GM21528 (cell line): ENCODE measurements around the gene ZBTB21.
"Not testable (repeated sequence)": the region's sequence is repeated elsewhere in the genome, so short reads cannot be mapped to it uniquely, and the experiment has no call there.

Source experiments
- ATAC-seq: cut with Tn5 transposase; IDR thresholded peaks from one replicate; pipeline ENCODE4 v1.9.1; 2021; ENCODE audit warnings: mild to moderate bottlenecking, moderate library complexity; ENCODE audit not compliant: unreplicated experiment, low FRiP score

The ZBTB21 gene

DNA sequence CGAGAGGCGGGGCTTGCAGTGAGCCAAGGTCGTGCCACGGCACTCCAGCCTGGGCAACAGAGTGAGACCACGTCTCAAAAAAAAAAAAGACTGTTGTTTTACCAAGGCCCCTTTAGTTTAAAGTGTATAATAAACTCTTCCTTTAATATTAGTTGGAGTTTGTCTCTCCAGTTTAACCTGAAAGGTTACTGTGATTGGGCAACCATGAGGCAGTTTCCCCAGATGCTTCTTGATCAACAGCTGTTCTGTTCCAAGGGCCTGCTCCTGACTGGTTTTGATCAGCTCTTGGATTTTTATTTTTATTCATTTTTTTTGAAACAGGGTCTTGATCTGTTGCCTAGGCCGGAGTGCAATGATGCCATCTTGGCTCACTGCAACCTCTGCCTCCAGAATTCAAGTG lies 38.3 kb downstream of the ZBTB21 start:
- no peak for ATAC-seq

DNA sequence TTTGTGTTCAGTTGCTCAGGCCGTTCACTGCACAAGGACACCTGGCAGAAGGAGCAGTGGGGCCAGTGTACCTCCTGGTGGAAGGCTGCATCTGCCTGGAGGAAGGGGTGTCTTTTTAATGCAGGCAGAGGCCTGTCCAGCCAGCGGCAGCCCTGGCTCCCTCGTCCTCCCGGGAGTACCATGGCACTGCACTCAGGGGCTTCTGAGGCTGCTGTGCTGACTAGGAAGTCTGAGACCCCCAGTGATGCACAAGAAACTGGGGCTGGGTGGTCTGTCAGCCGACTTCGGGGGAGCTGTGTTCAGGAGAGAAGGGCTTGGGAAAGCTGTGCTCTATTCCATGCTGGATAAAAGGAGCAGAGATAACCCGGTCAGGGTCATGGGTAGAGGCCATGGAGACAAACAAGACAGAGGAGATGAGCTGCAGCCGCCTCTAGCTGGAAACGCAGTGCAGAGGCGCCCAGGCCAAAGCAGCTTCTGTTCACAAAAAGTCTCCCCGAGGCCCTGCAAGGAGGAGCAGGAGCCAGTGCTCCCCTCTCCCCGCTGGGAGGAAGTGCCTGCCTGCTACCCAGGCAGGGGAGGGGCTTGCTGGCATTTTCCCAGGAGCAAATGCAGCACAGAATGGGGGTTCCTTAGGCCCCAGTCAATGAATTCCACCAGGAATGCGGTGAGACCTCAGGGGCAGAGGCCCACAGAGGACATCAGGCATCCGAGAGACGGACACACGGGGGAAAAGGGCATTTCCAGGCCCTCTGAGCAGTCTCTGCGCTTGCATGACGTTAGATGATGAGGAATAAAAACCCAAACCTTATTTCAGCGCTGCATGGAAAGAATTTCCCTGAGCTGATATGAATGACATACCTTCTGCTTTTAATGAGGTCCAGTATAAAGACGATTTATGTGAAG lies 39.2 kb downstream of the ZBTB21 start:
- ATAC-seq = no peak

DNA sequence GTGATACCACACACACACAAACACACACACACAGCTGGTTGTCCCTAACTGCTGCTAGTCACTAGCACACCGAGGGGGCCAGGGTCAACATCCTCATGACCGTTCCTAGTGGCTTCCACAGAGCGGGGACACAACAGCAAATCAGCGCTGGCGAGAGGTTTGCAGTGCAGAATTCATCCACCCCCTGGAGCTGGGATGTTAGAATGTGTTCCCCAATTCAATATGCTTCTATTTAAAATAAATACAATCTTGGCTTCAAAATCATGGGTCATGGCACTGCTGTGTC lies 40.1 kb downstream of the ZBTB21 start:
- no peak for ATAC-seq

DNA sequence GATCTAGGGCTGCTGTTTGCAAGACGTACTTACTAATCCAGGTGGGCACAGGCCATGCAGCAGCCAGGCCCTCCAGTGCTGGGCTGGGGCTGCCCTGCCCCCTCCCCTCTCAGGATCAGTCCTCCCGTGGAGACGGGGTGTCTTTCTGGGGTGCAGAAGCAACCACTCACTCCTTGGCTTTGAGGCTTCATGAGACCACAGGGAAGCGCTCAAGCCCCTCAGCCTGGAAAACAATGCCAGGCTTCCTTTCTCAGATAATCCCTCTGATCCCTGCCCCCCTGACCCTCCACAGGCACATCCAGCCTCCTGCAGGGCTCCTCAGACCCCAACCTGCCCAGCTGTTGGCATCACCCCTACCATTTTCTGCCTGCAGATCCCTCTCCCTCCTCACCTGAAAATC lies 42.5 kb downstream of the ZBTB21 start:
- ATAC-seq = no peak

DNA sequence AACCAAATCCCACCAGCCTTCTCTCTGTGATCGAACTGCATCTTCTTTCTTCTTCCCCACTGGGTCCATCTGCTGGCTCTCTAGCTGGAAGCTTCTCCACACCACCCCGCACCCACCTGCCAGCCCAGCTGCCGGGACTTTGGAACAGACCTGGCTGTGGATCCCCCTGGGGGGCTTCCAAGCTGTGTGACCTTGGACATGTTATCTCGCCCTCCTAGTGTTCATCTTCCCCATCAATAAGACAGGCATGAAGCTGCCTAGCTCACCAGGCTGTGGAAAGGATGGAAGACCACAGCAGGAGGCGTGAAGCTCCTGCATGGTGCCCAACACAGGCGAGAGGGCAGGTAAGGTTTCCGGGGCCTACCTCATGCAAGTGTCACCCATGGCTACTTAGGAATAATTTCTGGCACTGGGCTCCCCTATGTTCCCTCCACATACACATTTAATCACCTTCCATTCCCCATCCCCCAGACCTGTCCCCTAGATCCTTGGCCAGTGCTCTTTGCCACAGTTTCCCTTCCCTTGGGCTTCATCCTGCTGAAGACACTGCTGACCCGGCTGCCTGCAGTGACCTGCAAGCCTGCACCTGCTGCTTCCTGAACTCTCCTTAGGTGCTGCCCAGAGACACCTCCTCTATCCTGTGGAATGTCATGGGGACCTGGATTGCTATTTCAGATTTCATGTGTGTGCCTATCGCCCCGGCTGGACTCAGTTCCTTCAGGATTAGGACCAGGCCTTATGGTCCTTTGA lies 43.1 kb downstream of the ZBTB21 start:
- no peak for ATAC-seq

DNA sequence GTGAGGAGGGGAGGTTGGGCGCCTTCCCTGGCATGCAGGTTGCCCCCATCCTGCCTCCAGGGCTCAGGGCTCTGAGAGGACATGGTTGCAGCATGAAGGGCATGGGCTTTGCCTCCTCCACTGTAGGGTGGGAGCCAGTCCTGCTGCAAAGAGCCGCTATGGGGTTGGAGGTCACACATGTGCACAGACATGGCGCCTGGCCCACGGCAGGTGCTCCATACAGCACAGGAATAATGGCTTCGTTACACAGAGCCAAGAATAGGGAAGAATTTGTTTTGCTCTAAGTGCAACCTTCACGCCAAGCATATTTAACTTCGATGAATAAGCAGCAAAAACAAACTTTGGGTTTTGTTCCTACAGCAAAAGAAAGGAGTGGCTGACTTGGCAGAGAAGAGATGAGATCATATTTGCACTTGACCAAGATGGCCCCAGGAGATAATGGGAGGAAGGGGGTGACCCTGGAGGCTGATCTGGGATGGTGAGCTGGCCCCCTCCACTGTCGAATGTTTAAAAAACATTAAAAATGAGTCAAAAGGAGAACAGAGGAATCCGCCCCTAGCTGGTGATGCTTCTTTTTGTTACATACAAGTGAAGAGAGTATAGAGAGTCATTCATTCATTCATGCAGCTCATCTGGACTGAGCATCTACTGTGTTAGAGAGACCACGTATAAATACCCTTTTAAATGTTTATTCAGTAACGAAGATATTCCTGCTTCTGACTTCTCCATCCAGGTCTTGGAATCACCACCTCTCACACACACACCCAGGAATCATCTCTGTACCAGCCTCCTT lies 43.9 kb downstream of the ZBTB21 start:
- no peak for ATAC-seq

DNA sequence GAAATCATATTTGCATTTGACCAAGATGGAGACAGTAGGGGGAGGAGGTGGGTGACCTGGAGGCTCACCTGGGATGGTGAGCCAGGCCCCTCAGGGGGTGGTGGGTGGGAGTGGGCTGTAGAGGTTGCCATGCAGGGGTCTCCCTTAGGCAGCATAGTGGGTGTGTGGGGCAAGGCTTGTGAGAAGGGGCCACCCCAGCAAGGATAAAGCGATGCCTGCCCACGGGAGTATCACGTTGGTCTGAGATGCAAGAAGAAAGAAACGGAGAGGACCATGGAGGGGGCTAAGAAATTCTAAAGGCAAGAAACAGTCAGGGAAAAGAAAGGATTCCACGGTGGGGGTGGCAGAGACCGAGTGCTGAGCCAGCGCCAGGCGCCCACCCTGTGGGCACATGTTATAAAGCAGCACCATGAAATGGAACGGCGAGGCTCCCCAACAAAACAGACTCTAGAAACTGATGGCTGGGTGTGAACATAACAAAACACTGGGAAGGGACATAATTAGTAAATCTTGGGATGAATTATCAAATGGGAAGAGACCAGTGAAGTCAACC lies 44.6 kb downstream of the ZBTB21 start:
- ATAC-seq = no peak

DNA sequence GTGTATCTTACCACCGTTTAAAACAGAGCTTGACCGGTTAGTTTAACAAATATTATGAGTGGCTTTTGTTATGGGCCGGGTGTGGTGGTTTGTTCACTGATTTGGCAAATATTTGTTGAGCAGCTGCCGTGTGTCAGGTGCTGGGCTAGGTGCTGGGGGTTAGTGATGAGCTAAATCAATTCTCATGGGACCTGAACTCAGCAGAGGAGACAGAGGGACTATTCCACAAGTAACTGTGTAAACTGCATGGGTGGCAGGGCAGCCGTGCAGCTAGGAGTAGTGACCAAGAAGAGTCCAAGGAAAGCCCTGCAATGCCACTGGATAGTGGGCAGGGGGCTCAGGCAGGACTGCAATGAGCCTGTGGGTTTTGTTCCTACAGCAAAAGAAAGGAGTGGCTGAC lies 45.1 kb downstream of the ZBTB21 start:
- no peak for ATAC-seq

DNA sequence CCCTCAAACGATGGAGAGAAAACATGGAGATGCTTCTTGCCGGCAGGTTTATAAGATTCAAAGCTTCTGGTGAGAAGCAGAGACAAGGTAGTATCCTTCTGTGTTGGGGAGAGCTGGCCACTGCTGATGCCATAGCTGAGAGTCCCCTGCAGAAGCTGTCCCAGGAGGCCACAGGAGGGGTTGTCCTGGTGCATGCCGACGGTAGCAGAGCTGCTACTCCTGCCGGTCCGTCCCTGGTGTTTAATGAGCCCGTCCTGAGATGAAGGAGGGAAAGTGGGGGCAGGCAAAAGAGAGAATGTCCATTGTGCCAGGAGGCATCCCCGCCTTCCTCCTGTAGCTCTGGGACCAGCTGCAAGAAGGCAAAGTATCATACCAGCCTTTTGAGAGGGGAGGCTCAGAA lies 46.0 kb downstream of the ZBTB21 start:
- ATAC-seq = no peak

DNA sequence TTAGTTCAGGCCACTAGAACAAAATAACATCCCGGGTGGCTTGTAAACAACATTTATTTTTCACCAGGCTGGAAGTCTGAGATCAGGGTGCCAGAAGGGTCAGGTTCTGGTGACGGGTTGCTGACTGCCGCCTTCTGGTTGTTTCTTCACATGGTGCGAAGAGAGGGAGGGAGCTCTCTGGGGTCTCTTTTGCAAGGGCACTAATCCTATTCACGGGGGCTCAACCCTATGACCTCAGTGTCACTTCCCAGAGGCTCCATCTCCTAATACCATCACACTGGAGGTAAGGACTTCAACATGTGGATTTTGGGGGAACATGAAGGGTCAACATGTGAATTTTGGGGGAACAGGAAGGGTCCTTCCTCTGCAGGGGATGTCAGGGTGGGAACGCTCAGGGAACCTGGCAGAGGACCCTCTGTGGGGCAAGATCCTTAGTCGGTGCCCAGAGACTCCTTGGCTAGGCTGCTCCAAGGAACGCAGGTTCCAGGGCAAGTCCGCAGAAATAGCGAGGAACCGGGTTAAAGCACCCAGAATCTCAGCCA lies 47.7 kb downstream of the ZBTB21 start:
- ATAC-seq = no peak

DNA sequence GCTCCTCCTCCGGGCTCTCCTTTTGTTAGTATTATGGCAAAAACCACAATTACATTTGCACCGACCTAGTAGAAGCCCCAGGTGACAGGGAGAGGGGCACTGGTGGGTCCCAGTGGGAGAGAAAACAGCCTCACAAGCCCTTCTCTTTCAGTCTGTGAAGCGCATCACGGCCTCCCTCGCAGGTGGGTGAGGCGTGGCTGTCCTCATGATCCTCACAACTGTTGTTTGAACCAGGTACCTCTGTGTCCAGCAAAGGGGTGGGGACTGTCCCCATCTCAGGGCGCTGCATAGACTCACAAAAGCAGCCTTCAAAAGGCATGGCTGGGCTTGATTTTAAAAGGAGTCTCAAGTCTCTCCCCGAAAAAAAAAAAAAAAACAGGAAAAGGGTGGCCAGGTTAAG lies 48.4 kb downstream of the ZBTB21 start:
- ATAC-seq = no peak

DNA sequence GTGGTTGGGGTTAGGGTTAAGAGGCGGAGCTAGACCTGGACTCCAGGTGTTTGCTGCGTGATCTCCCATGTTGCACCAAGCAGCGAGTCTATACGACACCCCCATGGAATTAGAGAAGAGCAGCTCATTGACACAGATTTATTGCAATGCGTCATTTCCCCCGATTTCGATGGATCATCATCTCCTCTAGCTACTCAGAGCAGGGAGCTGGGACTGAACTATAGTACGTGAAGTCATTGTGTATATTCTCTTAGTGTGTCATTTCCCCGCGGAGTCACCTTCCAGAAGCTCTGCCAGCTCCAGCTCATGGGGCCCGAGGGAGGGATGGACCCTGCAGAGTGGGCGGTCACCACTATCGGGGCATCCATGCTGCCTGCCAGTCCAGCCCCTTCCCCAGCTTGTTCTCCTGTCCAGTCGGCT lies 48.9 kb downstream of the ZBTB21 start:
- ATAC-seq = no peak

DNA sequence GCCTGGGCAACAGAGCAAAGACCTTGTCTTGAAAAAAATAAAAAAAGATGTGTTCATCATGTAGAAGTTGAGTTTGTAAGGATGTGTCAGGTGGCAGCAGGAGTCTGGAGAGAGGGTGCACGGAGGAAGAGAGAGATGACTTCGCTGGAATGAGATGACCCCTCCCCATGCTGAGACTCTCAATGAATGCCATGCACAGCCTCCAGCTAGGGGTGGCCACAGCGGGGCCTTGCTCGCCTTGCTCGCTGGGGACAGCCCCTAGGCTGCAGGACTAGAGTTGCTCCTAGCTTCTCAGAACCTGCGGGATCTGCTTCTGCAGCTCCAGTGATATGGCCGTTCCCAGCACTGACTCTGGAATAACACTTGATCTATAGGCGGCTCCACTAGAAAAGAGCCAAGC lies 49.8 kb downstream of the ZBTB21 start:
- ATAC-seq = no peak

DNA sequence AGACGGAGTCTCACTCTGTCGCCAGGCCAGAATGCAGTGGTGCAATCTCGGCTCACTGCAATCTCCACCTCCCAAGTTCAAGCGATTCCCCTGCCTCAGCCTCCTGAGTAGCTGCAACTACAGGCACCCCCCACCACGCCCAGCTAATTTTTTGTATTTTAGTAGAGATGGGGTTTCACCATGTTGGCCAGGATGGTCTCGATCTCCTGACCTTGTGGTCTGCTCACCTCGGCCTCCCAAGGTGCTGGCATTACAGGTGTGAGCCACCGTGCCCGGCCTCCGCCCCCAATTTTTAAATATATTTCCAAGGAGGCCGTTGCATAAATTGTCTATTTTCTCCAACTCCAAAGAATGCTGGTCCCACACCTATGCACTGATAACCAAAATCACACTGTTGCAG lies 50.5 kb downstream of the ZBTB21 start:
- not testable (repeated sequence) for ATAC-seq

DNA sequence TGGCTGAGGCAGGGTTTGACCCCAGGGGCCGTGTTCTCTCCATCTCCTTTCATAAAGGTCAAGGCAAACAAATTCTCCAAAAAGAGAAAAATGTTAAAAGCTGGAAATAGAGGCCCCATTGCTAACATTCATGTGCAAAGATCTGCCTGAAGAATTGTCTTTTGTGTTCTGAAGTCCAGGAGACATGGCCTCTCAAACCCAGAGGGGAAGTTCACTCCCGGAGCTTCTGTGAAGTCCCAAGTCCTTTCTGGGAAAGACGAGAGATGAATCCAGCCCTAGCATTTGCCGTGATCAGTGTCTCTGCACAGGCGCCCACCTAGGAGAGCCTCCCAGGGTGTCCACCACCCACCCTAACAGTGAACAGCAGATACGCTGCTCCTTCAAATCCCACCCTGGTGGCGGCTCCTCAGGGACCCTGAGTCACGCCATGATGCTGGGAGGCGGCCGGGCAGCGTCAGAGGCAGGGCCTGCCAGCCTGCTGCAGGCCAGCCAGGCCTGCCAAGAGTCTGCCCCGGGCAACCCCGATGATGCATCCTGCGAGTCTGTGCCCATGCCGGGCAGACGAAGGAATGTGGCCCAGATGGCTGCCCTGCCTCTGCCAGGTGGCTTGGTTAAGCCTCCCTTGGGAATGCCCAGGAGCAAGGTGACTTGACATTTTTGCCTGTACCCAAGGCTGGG lies 51.1 kb downstream of the ZBTB21 start:
- no peak for ATAC-seq

DNA sequence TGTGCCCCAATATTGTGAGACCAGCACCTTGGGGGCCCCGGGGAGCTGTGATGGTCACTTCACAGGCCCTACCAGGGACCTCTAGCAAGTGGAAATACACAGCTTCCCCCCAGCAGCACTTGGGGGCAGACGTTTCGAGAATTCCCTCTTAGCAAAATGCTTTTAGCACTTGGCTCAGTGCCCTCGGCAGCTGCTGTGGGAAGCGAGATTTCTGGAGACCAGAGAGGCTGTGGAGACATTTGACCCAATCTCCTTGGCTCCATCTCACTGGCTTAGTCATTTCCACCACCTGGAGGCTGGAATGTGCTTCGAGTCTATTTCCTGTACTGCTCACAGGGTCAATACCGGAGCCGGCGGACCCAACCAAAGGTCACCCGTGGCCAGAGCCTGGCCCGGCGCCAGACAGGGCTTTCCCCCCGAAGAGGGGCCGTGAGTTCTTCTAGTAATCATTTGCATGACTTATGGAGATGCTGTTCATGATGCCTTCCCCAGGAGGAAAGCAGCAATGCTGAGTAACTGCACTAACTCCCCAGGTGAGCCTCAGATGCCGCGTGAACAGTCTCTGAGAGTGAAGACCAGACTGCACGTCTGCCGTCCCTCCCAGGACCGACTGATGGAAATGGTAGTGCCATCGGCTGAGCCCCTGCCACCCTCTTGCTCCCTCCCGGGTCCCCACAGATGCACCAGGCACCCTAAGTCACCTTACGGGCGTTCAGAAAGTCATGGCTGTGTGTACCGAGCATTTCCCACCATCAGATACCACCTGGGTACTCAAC lies 52.0 kb downstream of the ZBTB21 start:
- no peak for ATAC-seq

DNA sequence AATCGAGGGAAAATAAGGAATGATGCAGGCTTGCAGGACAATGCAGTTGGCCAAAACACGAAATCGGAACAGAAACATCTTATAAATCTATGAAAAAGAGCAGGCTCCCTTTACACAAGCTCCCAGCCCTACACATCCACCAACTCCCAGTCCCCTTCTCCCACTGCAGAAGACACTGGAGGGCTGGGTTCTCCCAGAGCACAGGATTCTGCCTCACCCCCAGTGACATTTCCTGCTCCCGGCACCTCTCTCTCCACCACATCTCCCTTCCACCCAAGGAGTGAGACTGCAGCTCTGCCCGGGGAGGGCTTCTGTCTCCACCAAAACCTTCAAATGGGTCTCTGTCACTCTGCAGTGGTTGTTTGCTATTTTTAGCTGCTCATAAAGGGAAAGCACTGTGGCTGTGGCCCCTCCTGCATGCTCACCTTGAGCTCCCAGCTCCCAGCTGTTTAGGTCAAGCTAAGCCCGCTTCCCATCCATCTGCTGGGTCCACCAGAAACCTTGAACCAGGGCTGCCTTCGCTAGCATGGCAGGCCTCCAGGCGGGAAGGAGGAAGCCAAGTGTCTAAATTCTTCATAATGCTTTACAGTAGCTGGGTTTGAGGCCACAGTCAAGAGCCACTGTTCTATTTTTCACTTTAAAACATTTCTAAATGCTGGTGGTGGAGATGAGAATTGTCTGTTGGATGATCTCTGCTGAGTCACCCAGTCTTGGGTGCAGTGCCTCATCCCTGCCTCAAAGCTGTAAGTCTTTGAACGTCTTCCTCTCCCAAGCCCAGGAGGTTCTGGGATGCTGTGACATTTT lies 53.0 kb downstream of the ZBTB21 start:
- ATAC-seq = no peak

DNA sequence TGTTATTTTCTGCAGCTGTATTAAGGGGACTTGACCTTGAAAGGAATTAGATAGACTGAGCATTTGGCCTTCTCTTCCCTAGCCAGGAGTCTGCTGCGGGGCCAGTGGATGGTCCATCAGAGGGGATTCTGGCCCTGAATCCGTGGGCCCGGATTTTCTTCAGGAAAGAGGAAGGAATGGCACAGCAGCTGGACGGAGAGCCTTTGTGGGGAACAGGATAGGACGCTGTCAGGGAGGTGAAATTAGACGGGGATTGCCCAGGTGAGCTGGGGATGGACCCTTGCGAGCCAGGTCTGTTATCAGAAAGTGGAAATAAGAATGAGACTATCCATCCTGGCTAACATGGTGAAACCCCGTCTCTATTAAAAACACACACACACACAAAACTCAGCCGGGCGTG lies 54.6 kb downstream of the ZBTB21 start:
- no peak for ATAC-seq
